ENCODE data around the gene GTPBP2. TPM values are rescaled to one million over a fixed set of nuclear protein-coding genes. Genes with fewer than 3 reads are reported as not detected.
A peak's percentile ranks its signal among the peaks of the same experiment; 100 is the strongest.
"Not testable (repeated sequence)": the region's sequence is repeated elsewhere in the genome, so short reads cannot be mapped to it uniquely, and the experiment has no call there.

Gene GTPBP2
- polyA plus RNA-seq, 1 of the 3 experiments (the other 2 are of a cell fraction): 83.7 TPM

- Histone ChIP-seq H3K27ac (ENCODE audit: low read depth in 2 of 2, low read length in 1 of 2) (peak overlapping the region; percentile 52 to 83; a peak in 3 of 4 replicates), H3K4me1 (ENCODE audit: control insufficient read depth in 1 of 2, insufficient read depth in 2 of 2, low read depth in 1 of 2, low read length in 1 of 2) (peaks cover 16 to 22% of the 10 kb centered on the region in 2 experiments; a peak in 3 of 4 replicates), H3K9ac (no peak overlapping the region), H3K4me3 (ENCODE audit: low read depth in 2 of 2, low read length in 1 of 2) (no peak overlapping the region), H2AFZ (ENCODE audit: low read depth) (peak overlapping the region; percentile 92), H3K36me3 (replicated peaks in 1 of 2; ENCODE audit: control insufficient read depth in 1 of 2, insufficient read depth in 2 of 2, low read length in 1 of 2) (peaks cover 9 to 28% of the 10 kb centered on the region in 2 experiments), H3K79me2 (ENCODE audit: insufficient read depth) (peaks cover 42% of the 10 kb centered on the region), H4K20me1 (ENCODE audit: insufficient read depth) (0 out of 2 replicates have a peak, but pooled peaks cover 6% of the 10 kb centered on the region), H3K27me3 (ENCODE audit: insufficient read depth) (no peaks in the 10 kb centered on the region), H3K9me3 (no peaks in the 10 kb centered on the region), H3K4me2 (no peak overlapping the region), H3K9me2 (no peaks in the 10 kb centered on the region), H3F3A (replicated peaks; ENCODE audit: insufficient read depth) (peaks cover 18% of the 10 kb centered on the region)
- CTCF ChIA-PET: interaction anchor here (1.9 kb wide), 1 partner anchor 26 kb away, joined by 6 read pairs; no protein-coding TSS in a partner anchor
- no peak for TF ChIP-seq REST (IDR thresholded peaks at IDR 0.05; ENCODE audit: low read depth, low read length)
- no peak for TF ChIP-seq YY1 (IDR thresholded peaks at IDR 0.05; ENCODE audit: low read depth)
- TF ChIP-seq USF2 (IDR thresholded peaks at IDR 0.05; ENCODE audit: borderline replicate concordance, low read depth, low read length): no peak
- TF ChIP-seq EP300 (IDR thresholded peaks at IDR 0.05; ENCODE audit: borderline replicate concordance in 1 of 2, low read depth in 1 of 2, low read length in 1 of 2): no peak
- TF ChIP-seq MXI1 (IDR thresholded peaks at IDR 0.05; ENCODE audit: low read depth, low read length): no peak
- TF ChIP-seq RFX5 (IDR thresholded peaks at IDR 0.05; ENCODE audit: low read length): no peak
- no peak for TF ChIP-seq RCOR1 (IDR thresholded peaks at IDR 0.05; ENCODE audit: low read length)
- no peak for TF ChIP-seq GABPA (IDR thresholded peaks at IDR 0.05; ENCODE audit: low read depth)
- no peak for DNase-seq
- POLR2A ChIA-PET: interaction anchor here (0.7 to 1.8 kb wide), 5 partner anchors 12 to 613 kb away, joined by 3 to 7 read pairs (median 4); no protein-coding TSS in a partner anchor
- 83% methylated on average over 9 of the region's 9 CpGs for WGBS (ENCODE audit: low lambda C conversion rate)
Measured at GRCh38 chr6:43634702-43635303, 5.7 kb upstream of the GTPBP2 start.

- H3K36me3 ChIP-seq (replicated peaks in 1 of 2; ENCODE audit: control insufficient read depth in 1 of 2, insufficient read depth in 2 of 2, low read length in 1 of 2): peaks cover 0 to 13% of the 10 kb centered on the region in 2 experiments
- CTCF ChIA-PET: interaction anchor here (1.8 kb wide), 1 partner anchor 15 kb away, joined by 4 read pairs; no protein-coding TSS in a partner anchor
Measured at GRCh38 chr6:43633002-43633401, 3.9 kb upstream of the GTPBP2 start.

More at GRCh38 chr6:43633002-43633401, 3.9 kb upstream of the GTPBP2 start:
- WGBS (ENCODE audit: low lambda C conversion rate): 80% methylated on average over 7 of the region's 7 CpGs
- not testable (repeated sequence) for H3K9me3 ChIP-seq; H3K27me3 ChIP-seq (ENCODE audit: insufficient read depth); H3K27ac ChIP-seq (ENCODE audit: low read depth in 2 of 2, low read length in 1 of 2); H4K20me1 ChIP-seq (ENCODE audit: insufficient read depth); H3K9ac ChIP-seq; H2AFZ ChIP-seq (ENCODE audit: low read depth); H3K9me2 ChIP-seq; DNase-seq; H3K4me2 ChIP-seq; H3K4me3 ChIP-seq (ENCODE audit: low read depth in 2 of 2, low read length in 1 of 2)
- Histone ChIP-seq H3K79me2 (ENCODE audit: insufficient read depth) (peaks cover 33% of the 10 kb centered on the region), H3F3A (replicated peaks; ENCODE audit: insufficient read depth) (peaks cover 13% of the 10 kb centered on the region), H3K4me1 (ENCODE audit: control insufficient read depth in 1 of 2, insufficient read depth in 2 of 2, low read depth in 1 of 2, low read length in 1 of 2) (peaks cover 13 to 21% of the 10 kb centered on the region in 2 experiments; a peak in 3 of 4 replicates)
- POLR2A ChIA-PET: interaction anchor here (0.6 kb wide), 1 partner anchor 38 kb away, joined by 3 read pairs; no protein-coding TSS in a partner anchor

Measured in SK-N-SH (cell line).